ENCODE data around the gene POLR2F. TPM values are rescaled to one million over a fixed set of nuclear protein-coding genes. Genes with fewer than 3 reads are reported as not detected.

Gene POLR2F
- total and polyA plus RNA-seq, 9 of the 15 experiments (the other 6 are each of a cell fraction or from before 2014, with no cell fraction given), result 98.9 to 410 (median 168) TPM

- TF ChIP-seq SMARCE1 (IDR thresholded peaks at IDR 0.05), result peak; percentile 68; the same call in 1 of the 2 replicates
- TF ChIP-seq RHOXF2B (CRISPR knock-in tag; conservative IDR thresholded peaks at IDR 0.05), result no peak
- no peak; a peak in 1 of 4 replicates for TF ChIP-seq TBL1XR1 (IDR thresholded peaks at IDR 0.05; ENCODE audit: low read length in 2 of 2)
- no peak for TF ChIP-seq PRMT5 (CRISPR knock-in tag; IDR thresholded peaks at IDR 0.05)
- TF ChIP-seq KDM4B (IDR thresholded peaks at IDR 0.05; ENCODE audit: borderline replicate concordance in 2 of 2, low read depth in 1 of 2), result no peak
- 0 out of 2 replicates have a peak, but pooled peaks have one; percentile 40 for TF ChIP-seq SMARCC2 (IDR thresholded peaks at IDR 0.05; ENCODE audit: low read depth)
- TF ChIP-seq, protein P1, sequence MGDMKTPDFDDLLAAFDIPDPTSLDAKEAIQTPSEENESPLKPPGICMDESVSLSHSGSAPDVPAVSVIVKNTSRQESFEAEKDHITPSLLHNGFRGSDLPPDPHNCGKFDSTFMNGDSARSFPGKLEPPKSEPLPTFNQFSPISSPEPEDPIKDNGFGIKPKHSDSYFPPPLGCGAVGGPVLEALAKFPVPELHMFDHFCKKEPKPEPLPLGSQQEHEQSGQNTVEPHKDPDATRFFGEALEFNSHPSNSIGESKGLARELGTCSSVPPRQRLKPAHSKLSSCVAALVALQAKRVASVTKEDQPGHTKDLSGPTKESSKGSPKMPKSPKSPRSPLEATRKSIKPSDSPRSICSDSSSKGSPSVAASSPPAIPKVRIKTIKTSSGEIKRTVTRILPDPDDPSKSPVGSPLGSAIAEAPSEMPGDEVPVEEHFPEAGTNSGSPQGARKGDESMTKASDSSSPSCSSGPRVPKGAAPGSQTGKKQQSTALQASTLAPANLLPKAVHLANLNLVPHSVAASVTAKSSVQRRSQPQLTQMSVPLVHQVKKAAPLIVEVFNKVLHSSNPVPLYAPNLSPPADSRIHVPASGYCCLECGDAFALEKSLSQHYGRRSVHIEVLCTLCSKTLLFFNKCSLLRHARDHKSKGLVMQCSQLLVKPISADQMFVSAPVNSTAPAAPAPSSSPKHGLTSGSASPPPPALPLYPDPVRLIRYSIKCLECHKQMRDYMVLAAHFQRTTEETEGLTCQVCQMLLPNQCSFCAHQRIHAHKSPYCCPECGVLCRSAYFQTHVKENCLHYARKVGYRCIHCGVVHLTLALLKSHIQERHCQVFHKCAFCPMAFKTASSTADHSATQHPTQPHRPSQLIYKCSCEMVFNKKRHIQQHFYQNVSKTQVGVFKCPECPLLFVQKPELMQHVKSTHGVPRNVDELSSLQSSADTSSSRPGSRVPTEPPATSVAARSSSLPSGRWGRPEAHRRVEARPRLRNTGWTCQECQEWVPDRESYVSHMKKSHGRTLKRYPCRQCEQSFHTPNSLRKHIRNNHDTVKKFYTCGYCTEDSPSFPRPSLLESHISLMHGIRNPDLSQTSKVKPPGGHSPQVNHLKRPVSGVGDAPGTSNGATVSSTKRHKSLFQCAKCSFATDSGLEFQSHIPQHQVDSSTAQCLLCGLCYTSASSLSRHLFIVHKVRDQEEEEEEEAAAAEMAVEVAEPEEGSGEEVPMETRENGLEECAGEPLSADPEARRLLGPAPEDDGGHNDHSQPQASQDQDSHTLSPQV (IDR thresholded peaks at IDR 0.05), result peak; percentile 61
- no peak for TF ChIP-seq PHTF2 (CRISPR knock-in tag; IDR thresholded peaks at IDR 0.05)
- TF ChIP-seq, protein P2, sequence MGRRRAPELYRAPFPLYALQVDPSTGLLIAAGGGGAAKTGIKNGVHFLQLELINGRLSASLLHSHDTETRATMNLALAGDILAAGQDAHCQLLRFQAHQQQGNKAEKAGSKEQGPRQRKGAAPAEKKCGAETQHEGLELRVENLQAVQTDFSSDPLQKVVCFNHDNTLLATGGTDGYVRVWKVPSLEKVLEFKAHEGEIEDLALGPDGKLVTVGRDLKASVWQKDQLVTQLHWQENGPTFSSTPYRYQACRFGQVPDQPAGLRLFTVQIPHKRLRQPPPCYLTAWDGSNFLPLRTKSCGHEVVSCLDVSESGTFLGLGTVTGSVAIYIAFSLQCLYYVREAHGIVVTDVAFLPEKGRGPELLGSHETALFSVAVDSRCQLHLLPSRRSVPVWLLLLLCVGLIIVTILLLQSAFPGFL (CRISPR knock-in tag; IDR thresholded peaks at IDR 0.05), result no peak
- no peak for TF ChIP-seq E2F3 (CRISPR knock-in tag; IDR thresholded peaks at IDR 0.05)
- no peak for TF ChIP-seq STAT6 (CRISPR knock-in tag; IDR thresholded peaks at IDR 0.05)
- no peak for TF ChIP-seq IRF2 (CRISPR knock-in tag; IDR thresholded peaks at IDR 0.05)
- TF ChIP-seq ZC3H11A (IDR thresholded peaks at IDR 0.05; ENCODE audit: low read depth, low read length), result no peak
- TF ChIP-seq RCOR1 (IDR thresholded peaks at IDR 0.05; ENCODE audit: borderline replicate concordance in 1 of 2, low read depth in 2 of 2, low read length in 2 of 2), result no peak
- no peak for TF ChIP-seq GATAD2B (IDR thresholded peaks at IDR 0.05; ENCODE audit: borderline replicate concordance)
- TF ChIP-seq KDM1A (IDR thresholded peaks at IDR 0.05), result no peak
- no peak for TF ChIP-seq TEAD1 (CRISPR knock-in tag; IDR thresholded peaks at IDR 0.05)
- peak; percentile 9; the same call in 1 of the 2 replicates for TF ChIP-seq IRF9 (tag; IDR thresholded peaks at IDR 0.05)
- no peak for TF ChIP-seq ARHGAP35 (IDR thresholded peaks at IDR 0.05; ENCODE audit: partially characterized antibody)
Observed at GRCh38 chr22:37904572-37905533, 48.6 kb upstream of the POLR2F start (continued).
